Measurements from ENCODE around the gene CRACR2B. TPM values are rescaled to one million over a fixed set of nuclear protein-coding genes. Genes with fewer than 3 reads are reported as not detected.

The CRACR2B gene
- total RNA-seq, 1 donor from 2014 or later: 0.53 TPM

- FAIRE-seq: no peak
Observed at GRCh38 chr11:823441-824291, 4.1 kb upstream of the CRACR2B start.

GRCh38 chr11:824292-824880 is 3.3 kb upstream of the CRACR2B start:
- peaks cover 18% of the 10 kb centered on the region for H3K36me3 ChIP-seq (ENCODE audit: control insufficient read depth, insufficient read depth, low read length)
- H3K4me3 ChIP-seq (ENCODE audit: low read depth, low read length): no peak overlapping the region
- no peak for TF ChIP-seq CTCF (IDR thresholded peaks at IDR 0.05; ENCODE audit: insufficient read depth, low read length, severe bottlenecking)
- DNase-seq (ENCODE audit: low read depth) (no peak), FAIRE-seq (no peak)
- no peaks in the 10 kb centered on the region for H3K27me3 ChIP-seq (ENCODE audit: control insufficient read depth, insufficient read depth, low read length)

More at GRCh38 chr11:823441-824291, 4.1 kb upstream of the CRACR2B start:
- no peak for DNase-seq (ENCODE audit: low read depth)
- no peak for TF ChIP-seq CTCF (IDR thresholded peaks at IDR 0.05; ENCODE audit: insufficient read depth, low read length, severe bottlenecking)
- Histone ChIP-seq H3K27me3 (ENCODE audit: control insufficient read depth, insufficient read depth, low read length) (no peaks in the 10 kb centered on the region), H3K4me3 (ENCODE audit: low read depth, low read length) (no peak overlapping the region), H3K36me3 (ENCODE audit: control insufficient read depth, insufficient read depth, low read length) (peaks cover 18% of the 10 kb centered on the region)

GRCh38 chr11:824942-825341 is 2.8 kb upstream of the CRACR2B start:
- H3K27me3 ChIP-seq (ENCODE audit: control insufficient read depth, insufficient read depth, low read length): peaks cover 2% of the 10 kb centered on the region
- H3K36me3 ChIP-seq (ENCODE audit: control insufficient read depth, insufficient read depth, low read length): peaks cover 18% of the 10 kb centered on the region
- no peak for FAIRE-seq
- no peak for TF ChIP-seq CTCF (IDR thresholded peaks at IDR 0.05; ENCODE audit: insufficient read depth, low read length, severe bottlenecking)
- no peak for DNase-seq (ENCODE audit: low read depth)
- H3K4me3 ChIP-seq (ENCODE audit: low read depth, low read length): no peak overlapping the region

- no peak for DNase-seq (ENCODE audit: low read depth)
- Histone ChIP-seq H3K27me3 (ENCODE audit: control insufficient read depth, insufficient read depth, low read length) (peaks cover 2% of the 10 kb centered on the region), H3K4me3 (ENCODE audit: low read depth, low read length) (no peak overlapping the region), H3K36me3 (ENCODE audit: control insufficient read depth, insufficient read depth, low read length) (peaks cover 18% of the 10 kb centered on the region)
- FAIRE-seq: no peak
- no peak for TF ChIP-seq CTCF (IDR thresholded peaks at IDR 0.05; ENCODE audit: insufficient read depth, low read length, severe bottlenecking)
Observed at GRCh38 chr11:825366-826226, 2.1 kb upstream of the CRACR2B start.

GRCh38 chr11:826227-826621 is 1.5 kb upstream of the CRACR2B start:
- no peak for TF ChIP-seq CTCF (IDR thresholded peaks at IDR 0.05; ENCODE audit: insufficient read depth, low read length, severe bottlenecking)
- Histone ChIP-seq H3K27me3 (ENCODE audit: control insufficient read depth, insufficient read depth, low read length) (peaks cover 2% of the 10 kb centered on the region), H3K4me3 (ENCODE audit: low read depth, low read length) (no peak overlapping the region), H3K36me3 (ENCODE audit: control insufficient read depth, insufficient read depth, low read length) (peaks cover 18% of the 10 kb centered on the region)
- FAIRE-seq (no peak), DNase-seq (ENCODE audit: low read depth) (no peak)
